WTC11 (cell line): Measurements from ENCODE around the gene CRYBG3. TPM values are rescaled to one million over a fixed set of nuclear protein-coding genes. Genes with fewer than 3 reads are reported as not detected.

ENCODE experiments used
- ATAC-seq: fragments of 200-7000 bp; cut with Tn5 transposase; 2 replicates; pipeline ENCODE4 v1.10.0; 2021; ENCODE audit warnings: mild to moderate bottlenecking, moderate library complexity
- CTCF ChIA-PET: fragments of 300-600 bp; sonication (Branson Sonifier 250); formaldehyde crosslinking; loops from one replicate; lab custom pipeline; 2021; ENCODE audit warnings: antibody characterized with exemption; lab: Charles Lee
- POLR2A ChIA-PET: fragments of 350-600 bp; sonication (Branson Sonifier 250); formaldehyde crosslinking; loops from one replicate; lab custom pipeline; 2021; ENCODE audit warnings: antibody characterized with exemption; lab: Charles Lee
- DNase-seq: peaks from one replicate; pipeline ENCODE4 v3.0.0; 2021; ENCODE audit warnings: low spot score
- H3K27ac Mint-ChIP-seq: 2 replicates; pipeline ENCODE4 v1.8.0; 2021; ENCODE audit warnings: mixed read lengths
- H3K27me3 Mint-ChIP-seq: 2 replicates; pipeline ENCODE4 v1.8.0; 2021; ENCODE audit warnings: low read depth, mild to moderate bottlenecking, moderate library complexity, mixed read lengths
- H3K36me3 Mint-ChIP-seq: 2 replicates; pipeline ENCODE4 v1.8.0; 2021; ENCODE audit warnings: mixed read lengths
- H3K4me1 Mint-ChIP-seq: 2 replicates; pipeline ENCODE4 v1.8.0; 2022; ENCODE audit warnings: mixed read lengths
- H3K4me3 Mint-ChIP-seq: 2 replicates; pipeline ENCODE4 v1.8.0; 2021; ENCODE audit warnings: mild to moderate bottlenecking, moderate library complexity, mixed read lengths
- H3K9me3 Mint-ChIP-seq: 2 replicates; pipeline ENCODE4 v1.8.0; 2021; ENCODE audit warnings: mixed read lengths
- CBFB ChIP-seq: sonication (generic); formaldehyde crosslinking; IDR thresholded peaks from 2 replicates; pipeline ENCODE4 v1.8.1; 2022; ENCODE audit warnings: mild to moderate bottlenecking, low read depth, missing genetic modification reagents
- CREB1 ChIP-seq: sonication (generic); formaldehyde crosslinking; IDR thresholded peaks from 2 replicates; pipeline ENCODE4 v1.8.0; 2023; ENCODE audit warnings: mild to moderate bottlenecking, missing genetic modification reagents
- CREM ChIP-seq: sonication (generic); formaldehyde crosslinking; IDR thresholded peaks from 2 replicates; pipeline ENCODE4 v1.8.1; 2022; ENCODE audit warnings: mild to moderate bottlenecking, missing genetic modification reagents, moderate library complexity
- FOXP1 ChIP-seq: sonication (generic); formaldehyde crosslinking; IDR thresholded peaks from 2 replicates; pipeline ENCODE4 v1.8.0; 2022; ENCODE audit warnings: missing genetic modification reagents, mild to moderate bottlenecking, moderate library complexity, borderline replicate concordance
- GTF2I ChIP-seq: fragments of 250-450 bp; sonication (Bioruptor Pico); conservative IDR thresholded peaks from 2 replicates; pipeline ENCODE4 v1.4.0; 2021; ENCODE audit warnings: mild to moderate bottlenecking
- IRF2 ChIP-seq: sonication (generic); formaldehyde crosslinking; IDR thresholded peaks from 2 replicates; pipeline ENCODE4 v1.8.0; 2022; ENCODE audit warnings: low read depth, missing genetic modification reagents, borderline replicate concordance
- NFATC4 ChIP-seq: fragments of 250-450 bp; sonication (Bioruptor Pico); IDR thresholded peaks from 2 replicates; pipeline ENCODE4 v1.9.0; 2021; ENCODE audit warnings: mild to moderate bottlenecking
- NR2C2 ChIP-seq: sonication (generic); formaldehyde crosslinking; IDR thresholded peaks from 2 replicates; pipeline ENCODE4 v1.8.0; 2022; ENCODE audit warnings: mild to moderate bottlenecking, missing genetic modification reagents
- PRRX2 ChIP-seq: fragments of 250-450 bp; sonication (Bioruptor Pico); IDR thresholded peaks from 2 replicates; pipeline ENCODE4 v1.8.0; 2021; ENCODE audit warnings: mild to moderate bottlenecking
- RELA ChIP-seq: sonication (generic); formaldehyde crosslinking; IDR thresholded peaks from 2 replicates; pipeline ENCODE4 v1.8.1; 2022; ENCODE audit warnings: missing genetic modification reagents, mild to moderate bottlenecking, borderline replicate concordance
- RORB ChIP-seq: fragments of 250-450 bp; sonication (Bioruptor Pico); IDR thresholded peaks from 2 replicates; pipeline ENCODE4 v1.9.0; 2021; ENCODE audit warnings: mild to moderate bottlenecking
- SMAD3 ChIP-seq: sonication (generic); formaldehyde crosslinking; IDR thresholded peaks from 2 replicates; pipeline ENCODE4 v1.8.0; 2022; ENCODE audit warnings: missing genetic modification reagents, mild to moderate bottlenecking, borderline replicate concordance
- SOX15 ChIP-seq: fragments of 250-450 bp; sonication (Bioruptor Pico); IDR thresholded peaks from 2 replicates; pipeline ENCODE4 v1.9.0; 2021; ENCODE audit warnings: mild to moderate bottlenecking
- SP1 ChIP-seq: sonication (generic); formaldehyde crosslinking; conservative IDR thresholded peaks from 2 replicates; pipeline ENCODE4 v1.8.1; 2022; ENCODE audit warnings: missing genetic modification reagents
- TEAD1 ChIP-seq: sonication (generic); formaldehyde crosslinking; IDR thresholded peaks from 2 replicates; pipeline ENCODE4 v1.8.0; 2022; ENCODE audit warnings: mild to moderate bottlenecking, missing genetic modification reagents
- TP53 ChIP-seq: sonication (generic); formaldehyde crosslinking; IDR thresholded peaks from 2 replicates; pipeline ENCODE4 v1.8.1; 2023; ENCODE audit warnings: mild to moderate bottlenecking, missing genetic modification reagents
- ZNF263 ChIP-seq: sonication (generic); formaldehyde crosslinking; IDR thresholded peaks from 2 replicates; pipeline ENCODE4 v1.8.1; 2022; ENCODE audit warnings: low read depth, mild to moderate bottlenecking, moderate library complexity, missing genetic modification reagents
- ZNF396 ChIP-seq: fragments of 250-450 bp; sonication (Bioruptor Pico); IDR thresholded peaks from 2 replicates; pipeline ENCODE4 v1.8.0; 2021; ENCODE audit warnings: mild to moderate bottlenecking, moderate library complexity, borderline replicate concordance
- ZNF671 ChIP-seq: fragments of 250-450 bp; sonication (Bioruptor Pico); IDR thresholded peaks from 2 replicates; pipeline ENCODE4 v1.8.0; 2021; ENCODE audit warnings: mild to moderate bottlenecking
- total RNA-seq: library from RNA; stranded (reverse); gene quantifications from 3 replicates; pipeline ENCODE4 v1.2.3, GENCODE V29; 2021
- TF ChIP-seq, protein P1 (sequence below): sonication (generic); formaldehyde crosslinking; IDR thresholded peaks from 2 replicates; pipeline ENCODE4 v1.8.0; 2023; ENCODE audit warnings: missing genetic modification reagents
- TF ChIP-seq, protein P2 (sequence below): sonication (generic); formaldehyde crosslinking; IDR thresholded peaks from 2 replicates; pipeline ENCODE4 v1.8.1; 2023; ENCODE audit warnings: mild to moderate bottlenecking, missing genetic modification reagents
- TF ChIP-seq, protein P3 (sequence below): sonication (generic); formaldehyde crosslinking; IDR thresholded peaks from 2 replicates; pipeline ENCODE4 v1.8.1; 2023; ENCODE audit warnings: mild to moderate bottlenecking, missing genetic modification reagents, borderline replicate concordance
- TF ChIP-seq, protein P4 (sequence below): sonication (generic); formaldehyde crosslinking; IDR thresholded peaks from 2 replicates; pipeline ENCODE4 v1.8.1; 2023; ENCODE audit warnings: mild to moderate bottlenecking, moderate library complexity, missing genetic modification reagents
- TF ChIP-seq, protein P5 (sequence below): fragments of 250-450 bp; sonication (Bioruptor Pico); IDR thresholded peaks from 2 replicates; pipeline ENCODE4 v1.8.0; 2021; ENCODE audit warnings: mild to moderate bottlenecking
- TF ChIP-seq, protein P6 (sequence below): sonication (generic); formaldehyde crosslinking; IDR thresholded peaks from 2 replicates; pipeline ENCODE4 v1.8.0; 2022; ENCODE audit warnings: mild to moderate bottlenecking, missing genetic modification reagents
- TF ChIP-seq, protein P7 (sequence below): fragments of 250-450 bp; sonication (Bioruptor Pico); IDR thresholded peaks from 2 replicates; pipeline ENCODE4 v1.9.0; 2021; ENCODE audit warnings: mild to moderate bottlenecking
- TF ChIP-seq, protein P8 (sequence below): sonication (generic); formaldehyde crosslinking; IDR thresholded peaks from 2 replicates; pipeline ENCODE4 v1.8.1; 2022; ENCODE audit warnings: low read depth, missing genetic modification reagents, borderline replicate concordance
- TF ChIP-seq, protein P9 (sequence below): sonication (generic); formaldehyde crosslinking; IDR thresholded peaks from 2 replicates; pipeline ENCODE4 v1.8.1; 2023; ENCODE audit warnings: mild to moderate bottlenecking, missing genetic modification reagents, moderate library complexity

The CRYBG3 gene
- total RNA-seq, 1 experiment from 2014 or later: 13.6 TPM

DNA sequence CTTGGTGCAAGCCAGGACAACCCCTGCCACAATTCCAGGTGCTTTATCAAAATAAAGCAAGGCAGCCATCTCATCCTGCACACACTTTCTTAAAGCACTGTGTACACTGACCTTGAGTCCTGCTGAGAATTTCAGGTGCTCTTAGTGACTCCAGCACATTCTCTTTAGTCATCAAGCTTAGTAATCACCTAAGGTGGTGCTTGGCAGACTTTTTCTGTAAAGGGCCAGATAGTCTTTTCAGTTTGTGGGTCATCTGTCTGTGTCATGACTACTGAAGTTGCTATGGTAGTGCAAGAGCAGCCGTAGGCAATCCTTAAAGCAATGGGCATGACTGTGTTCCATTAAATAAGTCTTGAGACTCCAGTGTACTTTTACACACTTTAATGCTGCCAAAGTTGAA is 114.0 kb downstream of the CRYBG3 start:
- Mint-ChIP-seq H3K9me3 (no peaks in the 10 kb centered on the region), H3K36me3 (peaks cover 17% of the 10 kb centered on the region), H3K4me1 (no peaks in the 10 kb centered on the region), H3K27me3 (no peaks in the 10 kb centered on the region), H3K4me3 (no peak overlapping the region)
- DNase-seq (no peak), ATAC-seq (no peak)
- POLR2A ChIA-PET: no interaction called here
- CTCF ChIA-PET: no interaction called here
- TF ChIP-seq ZNF396 (CRISPR knock-in tag) (no peak), RELA (CRISPR knock-in tag) (no peak), SP1 (CRISPR knock-in tag) (no peak), TEAD1 (CRISPR knock-in tag) (no peak)
- TF ChIP-seq, protein P1, sequence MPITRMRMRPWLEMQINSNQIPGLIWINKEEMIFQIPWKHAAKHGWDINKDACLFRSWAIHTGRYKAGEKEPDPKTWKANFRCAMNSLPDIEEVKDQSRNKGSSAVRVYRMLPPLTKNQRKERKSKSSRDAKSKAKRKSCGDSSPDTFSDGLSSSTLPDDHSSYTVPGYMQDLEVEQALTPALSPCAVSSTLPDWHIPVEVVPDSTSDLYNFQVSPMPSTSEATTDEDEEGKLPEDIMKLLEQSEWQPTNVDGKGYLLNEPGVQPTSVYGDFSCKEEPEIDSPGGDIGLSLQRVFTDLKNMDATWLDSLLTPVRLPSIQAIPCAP (CRISPR knock-in tag): no peak
- TF ChIP-seq, all 79 proteins: peak for 0
- no peak overlapping the region for H3K27ac Mint-ChIP-seq

DNA sequence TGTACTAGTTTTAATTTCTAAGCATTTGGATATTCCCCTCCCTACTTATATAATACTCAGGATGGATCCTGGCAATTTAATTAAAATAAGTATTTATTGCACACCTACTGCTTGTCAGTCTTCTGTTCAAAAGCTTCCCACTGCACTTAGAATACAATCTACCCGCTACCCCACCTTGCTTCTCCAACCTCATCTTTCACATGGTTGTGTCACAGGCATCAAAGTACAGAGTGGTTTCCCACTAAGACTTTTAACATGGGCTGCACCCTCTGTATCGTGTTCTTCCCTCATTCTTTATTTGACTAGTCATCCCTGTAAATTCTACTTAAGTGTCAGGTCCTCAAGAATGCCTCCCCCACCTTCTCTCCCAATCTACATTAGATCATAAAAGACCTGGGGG is 115.4 kb downstream of the CRYBG3 start:
- POLR2A ChIA-PET: no interaction called here
- ATAC-seq (no peak), DNase-seq (no peak)

DNA sequence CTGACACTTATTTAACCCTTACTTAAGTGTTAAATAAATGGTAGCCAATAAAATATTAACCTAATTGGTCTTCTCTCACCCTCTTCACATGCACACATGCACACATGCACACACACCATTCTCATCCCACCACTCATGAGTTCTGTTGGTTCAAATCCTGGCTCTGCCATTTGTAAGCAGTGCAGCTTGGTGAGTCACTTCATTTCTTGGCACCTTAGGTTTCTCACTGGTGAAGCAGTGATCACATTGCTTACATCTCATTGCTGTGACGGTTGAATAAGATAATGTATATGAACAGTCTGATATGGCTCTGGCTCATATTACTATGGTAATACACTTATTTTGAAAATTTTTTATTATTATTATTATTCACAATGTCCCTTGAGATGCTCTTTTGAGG is 116.6 kb downstream of the CRYBG3 start:
- DNase-seq: no peak
- no peaks in the 10 kb centered on the region for H3K4me1 Mint-ChIP-seq
- CTCF ChIA-PET: no interaction called here
- TF ChIP-seq, protein P2, sequence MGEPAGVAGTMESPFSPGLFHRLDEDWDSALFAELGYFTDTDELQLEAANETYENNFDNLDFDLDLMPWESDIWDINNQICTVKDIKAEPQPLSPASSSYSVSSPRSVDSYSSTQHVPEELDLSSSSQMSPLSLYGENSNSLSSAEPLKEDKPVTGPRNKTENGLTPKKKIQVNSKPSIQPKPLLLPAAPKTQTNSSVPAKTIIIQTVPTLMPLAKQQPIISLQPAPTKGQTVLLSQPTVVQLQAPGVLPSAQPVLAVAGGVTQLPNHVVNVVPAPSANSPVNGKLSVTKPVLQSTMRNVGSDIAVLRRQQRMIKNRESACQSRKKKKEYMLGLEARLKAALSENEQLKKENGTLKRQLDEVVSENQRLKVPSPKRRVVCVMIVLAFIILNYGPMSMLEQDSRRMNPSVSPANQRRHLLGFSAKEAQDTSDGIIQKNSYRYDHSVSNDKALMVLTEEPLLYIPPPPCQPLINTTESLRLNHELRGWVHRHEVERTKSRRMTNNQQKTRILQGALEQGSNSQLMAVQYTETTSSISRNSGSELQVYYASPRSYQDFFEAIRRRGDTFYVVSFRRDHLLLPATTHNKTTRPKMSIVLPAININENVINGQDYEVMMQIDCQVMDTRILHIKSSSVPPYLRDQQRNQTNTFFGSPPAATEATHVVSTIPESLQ (CRISPR knock-in tag): no peak
- TF ChIP-seq, protein P3, sequence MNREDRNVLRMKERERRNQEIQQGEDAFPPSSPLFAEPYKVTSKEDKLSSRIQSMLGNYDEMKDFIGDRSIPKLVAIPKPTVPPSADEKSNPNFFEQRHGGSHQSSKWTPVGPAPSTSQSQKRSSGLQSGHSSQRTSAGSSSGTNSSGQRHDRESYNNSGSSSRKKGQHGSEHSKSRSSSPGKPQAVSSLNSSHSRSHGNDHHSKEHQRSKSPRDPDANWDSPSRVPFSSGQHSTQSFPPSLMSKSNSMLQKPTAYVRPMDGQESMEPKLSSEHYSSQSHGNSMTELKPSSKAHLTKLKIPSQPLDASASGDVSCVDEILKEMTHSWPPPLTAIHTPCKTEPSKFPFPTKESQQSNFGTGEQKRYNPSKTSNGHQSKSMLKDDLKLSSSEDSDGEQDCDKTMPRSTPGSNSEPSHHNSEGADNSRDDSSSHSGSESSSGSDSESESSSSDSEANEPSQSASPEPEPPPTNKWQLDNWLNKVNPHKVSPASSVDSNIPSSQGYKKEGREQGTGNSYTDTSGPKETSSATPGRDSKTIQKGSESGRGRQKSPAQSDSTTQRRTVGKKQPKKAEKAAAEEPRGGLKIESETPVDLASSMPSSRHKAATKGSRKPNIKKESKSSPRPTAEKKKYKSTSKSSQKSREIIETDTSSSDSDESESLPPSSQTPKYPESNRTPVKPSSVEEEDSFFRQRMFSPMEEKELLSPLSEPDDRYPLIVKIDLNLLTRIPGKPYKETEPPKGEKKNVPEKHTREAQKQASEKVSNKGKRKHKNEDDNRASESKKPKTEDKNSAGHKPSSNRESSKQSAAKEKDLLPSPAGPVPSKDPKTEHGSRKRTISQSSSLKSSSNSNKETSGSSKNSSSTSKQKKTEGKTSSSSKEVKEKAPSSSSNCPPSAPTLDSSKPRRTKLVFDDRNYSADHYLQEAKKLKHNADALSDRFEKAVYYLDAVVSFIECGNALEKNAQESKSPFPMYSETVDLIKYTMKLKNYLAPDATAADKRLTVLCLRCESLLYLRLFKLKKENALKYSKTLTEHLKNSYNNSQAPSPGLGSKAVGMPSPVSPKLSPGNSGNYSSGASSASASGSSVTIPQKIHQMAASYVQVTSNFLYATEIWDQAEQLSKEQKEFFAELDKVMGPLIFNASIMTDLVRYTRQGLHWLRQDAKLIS (CRISPR knock-in tag): no peak
- TF ChIP-seq NFATC4 (no peak), SMAD3 (CRISPR knock-in tag) (no peak)
- TF ChIP-seq, protein P4, sequence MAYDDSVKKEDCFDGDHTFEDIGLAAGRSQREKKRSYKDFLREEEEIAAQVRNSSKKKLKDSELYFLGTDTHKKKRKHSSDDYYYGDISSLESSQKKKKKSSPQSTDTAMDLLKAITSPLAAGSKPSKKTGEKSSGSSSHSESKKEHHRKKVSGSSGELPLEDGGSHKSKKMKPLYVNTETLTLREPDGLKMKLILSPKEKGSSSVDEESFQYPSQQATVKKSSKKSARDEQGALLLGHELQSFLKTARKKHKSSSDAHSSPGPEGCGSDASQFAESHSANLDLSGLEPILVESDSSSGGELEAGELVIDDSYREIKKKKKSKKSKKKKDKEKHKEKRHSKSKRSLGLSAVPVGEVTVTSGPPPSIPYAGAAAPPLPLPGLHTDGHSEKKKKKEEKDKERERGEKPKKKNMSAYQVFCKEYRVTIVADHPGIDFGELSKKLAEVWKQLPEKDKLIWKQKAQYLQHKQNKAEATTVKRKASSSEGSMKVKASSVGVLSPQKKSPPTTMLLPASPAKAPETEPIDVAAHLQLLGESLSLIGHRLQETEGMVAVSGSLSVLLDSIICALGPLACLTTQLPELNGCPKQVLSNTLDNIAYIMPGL (CRISPR knock-in tag): no peak

More for the DNA sequence above, 115.4 kb downstream of the CRYBG3 start:
- H3K27me3 Mint-ChIP-seq: no peaks in the 10 kb centered on the region
- no peak for TF ChIP-seq NR2C2 (CRISPR knock-in tag)
- TF ChIP-seq IRF2 (CRISPR knock-in tag): no peak
- TF ChIP-seq SOX15 (CRISPR knock-in tag): no peak
- TF ChIP-seq FOXP1: no peak
- TF ChIP-seq, protein P5, sequence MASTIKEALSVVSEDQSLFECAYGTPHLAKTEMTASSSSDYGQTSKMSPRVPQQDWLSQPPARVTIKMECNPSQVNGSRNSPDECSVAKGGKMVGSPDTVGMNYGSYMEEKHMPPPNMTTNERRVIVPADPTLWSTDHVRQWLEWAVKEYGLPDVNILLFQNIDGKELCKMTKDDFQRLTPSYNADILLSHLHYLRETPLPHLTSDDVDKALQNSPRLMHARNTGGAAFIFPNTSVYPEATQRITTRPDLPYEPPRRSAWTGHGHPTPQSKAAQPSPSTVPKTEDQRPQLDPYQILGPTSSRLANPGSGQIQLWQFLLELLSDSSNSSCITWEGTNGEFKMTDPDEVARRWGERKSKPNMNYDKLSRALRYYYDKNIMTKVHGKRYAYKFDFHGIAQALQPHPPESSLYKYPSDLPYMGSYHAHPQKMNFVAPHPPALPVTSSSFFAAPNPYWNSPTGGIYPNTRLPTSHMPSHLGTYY: no peak
- TF ChIP-seq, protein P6, sequence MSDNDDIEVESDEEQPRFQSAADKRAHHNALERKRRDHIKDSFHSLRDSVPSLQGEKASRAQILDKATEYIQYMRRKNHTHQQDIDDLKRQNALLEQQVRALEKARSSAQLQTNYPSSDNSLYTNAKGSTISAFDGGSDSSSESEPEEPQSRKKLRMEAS (CRISPR knock-in tag): no peak
- TF ChIP-seq CBFB (CRISPR knock-in tag): no peak
- no peak for TF ChIP-seq ZNF671 (CRISPR knock-in tag)
- no peak for TF ChIP-seq ZNF263 (CRISPR knock-in tag)
- no peak for TF ChIP-seq RORB (CRISPR knock-in tag)
- TF ChIP-seq, protein P7, sequence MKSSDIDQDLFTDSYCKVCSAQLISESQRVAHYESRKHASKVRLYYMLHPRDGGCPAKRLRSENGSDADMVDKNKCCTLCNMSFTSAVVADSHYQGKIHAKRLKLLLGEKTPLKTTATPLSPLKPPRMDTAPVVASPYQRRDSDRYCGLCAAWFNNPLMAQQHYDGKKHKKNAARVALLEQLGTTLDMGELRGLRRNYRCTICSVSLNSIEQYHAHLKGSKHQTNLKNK (CRISPR knock-in tag): no peak
- no peak for TF ChIP-seq CREB1 (CRISPR knock-in tag)
- TF ChIP-seq CREM (CRISPR knock-in tag): no peak
- TF ChIP-seq, protein P8, sequence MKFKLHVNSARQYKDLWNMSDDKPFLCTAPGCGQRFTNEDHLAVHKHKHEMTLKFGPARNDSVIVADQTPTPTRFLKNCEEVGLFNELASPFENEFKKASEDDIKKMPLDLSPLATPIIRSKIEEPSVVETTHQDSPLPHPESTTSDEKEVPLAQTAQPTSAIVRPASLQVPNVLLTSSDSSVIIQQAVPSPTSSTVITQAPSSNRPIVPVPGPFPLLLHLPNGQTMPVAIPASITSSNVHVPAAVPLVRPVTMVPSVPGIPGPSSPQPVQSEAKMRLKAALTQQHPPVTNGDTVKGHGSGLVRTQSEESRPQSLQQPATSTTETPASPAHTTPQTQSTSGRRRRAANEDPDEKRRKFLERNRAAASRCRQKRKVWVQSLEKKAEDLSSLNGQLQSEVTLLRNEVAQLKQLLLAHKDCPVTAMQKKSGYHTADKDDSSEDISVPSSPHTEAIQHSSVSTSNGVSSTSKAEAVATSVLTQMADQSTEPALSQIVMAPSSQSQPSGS: no peak
- TF ChIP-seq GTF2I (CRISPR knock-in tag): no peak
- TF ChIP-seq, protein P9, sequence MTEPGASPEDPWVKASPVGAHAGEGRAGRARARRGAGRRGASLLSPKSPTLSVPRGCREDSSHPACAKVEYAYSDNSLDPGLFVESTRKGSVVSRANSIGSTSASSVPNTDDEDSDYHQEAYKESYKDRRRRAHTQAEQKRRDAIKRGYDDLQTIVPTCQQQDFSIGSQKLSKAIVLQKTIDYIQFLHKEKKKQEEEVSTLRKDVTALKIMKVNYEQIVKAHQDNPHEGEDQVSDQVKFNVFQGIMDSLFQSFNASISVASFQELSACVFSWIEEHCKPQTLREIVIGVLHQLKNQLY: no peak
- TF ChIP-seq TP53 (CRISPR knock-in tag): no peak
- TF ChIP-seq PRRX2 (CRISPR knock-in tag): no peak
- no peaks in the 10 kb centered on the region for H3K4me1 Mint-ChIP-seq
- CTCF ChIA-PET: no interaction called here
- H3K4me3 Mint-ChIP-seq: no peak overlapping the region
- H3K9me3 Mint-ChIP-seq: no peaks in the 10 kb centered on the region
- no peak overlapping the region for H3K27ac Mint-ChIP-seq
- peaks cover 11% of the 10 kb centered on the region for H3K36me3 Mint-ChIP-seq

More for the DNA sequence above, 116.6 kb downstream of the CRYBG3 start:
- no peak for ATAC-seq
- no peaks in the 10 kb centered on the region for H3K27me3 Mint-ChIP-seq
- H3K27ac Mint-ChIP-seq: no peak overlapping the region
- no peak overlapping the region for H3K4me3 Mint-ChIP-seq
- POLR2A ChIA-PET: interaction anchor here (0.6 kb wide), 1 partner anchor 15 kb away, joined by 3 read pairs; no protein-coding TSS in a partner anchor
- peaks cover 15% of the 10 kb centered on the region for H3K36me3 Mint-ChIP-seq
- no peaks in the 10 kb centered on the region for H3K9me3 Mint-ChIP-seq
